ENCODE results near the gene CCDC15.

DNA sequence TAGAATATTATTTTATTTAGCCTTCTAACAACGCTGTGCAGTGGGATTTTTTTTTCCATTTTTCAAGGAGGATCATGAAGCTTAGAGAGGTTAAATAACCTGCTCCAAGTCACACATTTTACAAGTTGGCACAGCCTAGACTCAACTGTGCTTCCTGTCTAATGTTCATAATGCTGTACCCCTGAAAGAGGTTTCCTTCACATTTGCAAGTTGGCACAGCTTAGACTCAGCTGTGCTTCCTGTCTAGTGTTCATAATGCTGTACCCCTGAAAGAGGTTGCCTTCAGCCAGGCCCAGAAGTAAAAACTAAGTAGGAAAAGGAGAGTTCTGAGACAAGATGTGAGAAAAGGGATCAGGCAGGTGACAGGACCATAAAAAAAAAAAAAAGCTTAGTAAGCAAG, 10.3 kb upstream of the CCDC15 start:
- TF ChIP-seq, protein P1, sequence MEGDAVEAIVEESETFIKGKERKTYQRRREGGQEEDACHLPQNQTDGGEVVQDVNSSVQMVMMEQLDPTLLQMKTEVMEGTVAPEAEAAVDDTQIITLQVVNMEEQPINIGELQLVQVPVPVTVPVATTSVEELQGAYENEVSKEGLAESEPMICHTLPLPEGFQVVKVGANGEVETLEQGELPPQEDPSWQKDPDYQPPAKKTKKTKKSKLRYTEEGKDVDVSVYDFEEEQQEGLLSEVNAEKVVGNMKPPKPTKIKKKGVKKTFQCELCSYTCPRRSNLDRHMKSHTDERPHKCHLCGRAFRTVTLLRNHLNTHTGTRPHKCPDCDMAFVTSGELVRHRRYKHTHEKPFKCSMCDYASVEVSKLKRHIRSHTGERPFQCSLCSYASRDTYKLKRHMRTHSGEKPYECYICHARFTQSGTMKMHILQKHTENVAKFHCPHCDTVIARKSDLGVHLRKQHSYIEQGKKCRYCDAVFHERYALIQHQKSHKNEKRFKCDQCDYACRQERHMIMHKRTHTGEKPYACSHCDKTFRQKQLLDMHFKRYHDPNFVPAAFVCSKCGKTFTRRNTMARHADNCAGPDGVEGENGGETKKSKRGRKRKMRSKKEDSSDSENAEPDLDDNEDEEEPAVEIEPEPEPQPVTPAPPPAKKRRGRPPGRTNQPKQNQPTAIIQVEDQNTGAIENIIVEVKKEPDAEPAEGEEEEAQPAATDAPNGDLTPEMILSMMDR (IDR thresholded peaks at IDR 0.05 in 4 of 5, conservative IDR thresholded peaks at IDR 0.05 in 1 of 5) = no peak
- TF ChIP-seq POLR2A (IDR thresholded peaks at IDR 0.05) = no peak
